HEK293 (cell line): ENCODE measurements around the gene CTAGE1.

Experiments
- CTCF ChIA-PET: fragments of 350-600 bp; formaldehyde crosslinking; extraction: SDS; loops from one replicate; lab custom pipeline; 2021; ENCODE audit warnings: antibody characterized with exemption; lab: Yijun Ruan, JAX
- POLR2A ChIA-PET: fragments of 300-600 bp; formaldehyde crosslinking; extraction: SDS; loops from one replicate; lab custom pipeline; 2020; ENCODE audit warnings: antibody characterized with exemption, inconsistent platforms; lab: Yijun Ruan, JAX
- H3K27ac ChIP-seq: fragments of 200-500 bp; sonication (Bioruptor generic); 2 replicates; pipeline ENCODE4 v1.5.1; 2014; ENCODE audit warnings: low read depth, low read length, control low read depth, inconsistent platforms; ENCODE audit errors: extremely low read depth
- H3K36me3 ChIP-seq, 2 experiments: fragments of 200-500 bp in 1 of 2; sonication (Bioruptor generic) in 1 of 2; 1 replicate in 1 of 2; 2 replicates in 1 of 2; pipeline ENCODE4 v1.5.1; 2014 to 2017; ENCODE audit warnings: inconsistent platforms in 2 of 2, low read length in 2 of 2; ENCODE audit not compliant: control insufficient read depth in 2 of 2, insufficient read depth in 1 of 2
- H3K4me1 ChIP-seq: fragments of 200-500 bp; sonication (Bioruptor generic); 2 replicates; pipeline ENCODE4 v1.5.1; 2014; ENCODE audit warnings: mild to moderate bottlenecking, low read length, inconsistent platforms; ENCODE audit not compliant: control insufficient read depth, insufficient read depth
- H3K4me3 ChIP-seq: 2 replicates; pipeline ENCODE4 v1.5.1; 2011; ENCODE audit warnings: low read depth, mild to moderate bottlenecking, control low read depth, low read length, moderate library complexity
- H3K9me3 ChIP-seq: fragments of 200-500 bp; sonication (Bioruptor generic); 2 replicates; pipeline ENCODE4 v1.5.1; 2014; ENCODE audit warnings: low read depth, low read length, inconsistent platforms; ENCODE audit not compliant: control insufficient read depth, insufficient read depth
- ELK4 ChIP-seq: IDR thresholded peaks from 2 replicates; pipeline ENCODE4 v1.6.1; 2011; ENCODE audit warnings: mild to moderate bottlenecking, low read depth, low read length, borderline replicate concordance
- GLIS2 ChIP-seq: fragments of 450-650 bp; formaldehyde crosslinking; IDR thresholded peaks from 2 replicates; pipeline ENCODE4 v1.5.1; 2016; ENCODE audit warnings: missing biosample characterization, missing genetic modification characterization
- KLF16 ChIP-seq: fragments of 450-650 bp; formaldehyde crosslinking; IDR thresholded peaks from 2 replicates; pipeline ENCODE4 v1.5.1; 2017; ENCODE audit warnings: missing biosample characterization, missing genetic modification characterization
- REPIN1 ChIP-seq: fragments of 450-650 bp; formaldehyde crosslinking; IDR thresholded peaks from 2 replicates; pipeline ENCODE4 v1.5.1; 2017; ENCODE audit warnings: missing biosample characterization, missing genetic modification characterization, low read depth
- SP2 ChIP-seq: fragments of 450-650 bp; formaldehyde crosslinking; IDR thresholded peaks from 2 replicates; pipeline ENCODE4 v1.5.1; 2016; ENCODE audit warnings: missing biosample characterization, missing genetic modification characterization
- TCF7L2 ChIP-seq: IDR thresholded peaks from 2 replicates; pipeline ENCODE4 v1.6.1; 2011; ENCODE audit warnings: low read depth, mild to moderate bottlenecking, inconsistent platforms, low read length, moderate library complexity, borderline replicate concordance
- TRIM28 ChIP-seq: IDR thresholded peaks from 2 replicates; pipeline ENCODE4 v1.6.1; 2011; ENCODE audit warnings: low read length, control low read depth, borderline replicate concordance
- YY2 ChIP-seq: fragments of 450-650 bp; formaldehyde crosslinking; IDR thresholded peaks from 2 replicates; pipeline ENCODE4 v1.5.1; 2016; ENCODE audit warnings: missing biosample characterization, missing genetic modification characterization
- ZBTB7A ChIP-seq: fragments of 450-650 bp; formaldehyde crosslinking; IDR thresholded peaks from 2 replicates; pipeline ENCODE4 v1.5.1; 2016; ENCODE audit warnings: low read depth, missing biosample characterization, missing genetic modification characterization
- ZFP37 ChIP-seq: fragments of 450-650 bp; formaldehyde crosslinking; IDR thresholded peaks from 2 replicates; pipeline ENCODE4 v1.5.1; 2016; ENCODE audit warnings: missing biosample characterization, missing genetic modification characterization
- ZNF148 ChIP-seq: fragments of 450-650 bp; formaldehyde crosslinking; IDR thresholded peaks from 2 replicates; pipeline ENCODE4 v1.5.0; 2017; ENCODE audit warnings: missing biosample characterization, missing genetic modification characterization, borderline replicate concordance
- ZNF214 ChIP-seq: fragments of 450-650 bp; formaldehyde crosslinking; IDR thresholded peaks from 2 replicates; pipeline ENCODE4 v1.5.1; 2017; ENCODE audit warnings: missing biosample characterization, mild to moderate bottlenecking, missing genetic modification characterization, borderline replicate concordance
- ZNF223 ChIP-seq: fragments of 450-650 bp; formaldehyde crosslinking; IDR thresholded peaks from 2 replicates; pipeline ENCODE4 v1.5.1; 2016; ENCODE audit warnings: missing biosample characterization, missing genetic modification characterization
- ZNF280D ChIP-seq: fragments of 450-650 bp; formaldehyde crosslinking; IDR thresholded peaks from 2 replicates; pipeline ENCODE4 v1.5.1; 2016; ENCODE audit warnings: missing biosample characterization, missing genetic modification characterization
- ZNF302 ChIP-seq: fragments of 450-650 bp; formaldehyde crosslinking; IDR thresholded peaks from 2 replicates; pipeline ENCODE4 v1.5.1; 2016; ENCODE audit warnings: missing biosample characterization, missing genetic modification characterization, low read depth
- ZNF416 ChIP-seq: fragments of 450-650 bp; formaldehyde crosslinking; IDR thresholded peaks from 2 replicates; pipeline ENCODE4 v1.5.1; 2016; ENCODE audit warnings: missing biosample characterization, missing genetic modification characterization
- ZNF423 ChIP-seq: fragments of 450-650 bp; formaldehyde crosslinking; IDR thresholded peaks from 2 replicates; pipeline ENCODE4 v1.5.1; 2016; ENCODE audit warnings: missing biosample characterization, missing genetic modification characterization
- ZNF513 ChIP-seq: fragments of 450-650 bp; IDR thresholded peaks from 2 replicates; pipeline ENCODE4 v1.5.1; 2018; ENCODE audit warnings: missing biosample characterization, missing genetic modification characterization
- ZNF530 ChIP-seq: fragments of 450-650 bp; formaldehyde crosslinking; IDR thresholded peaks from 2 replicates; pipeline ENCODE4 v1.5.1; 2016; ENCODE audit warnings: low read depth, missing biosample characterization, missing genetic modification characterization
- ZNF624 ChIP-seq: fragments of 450-650 bp; formaldehyde crosslinking; IDR thresholded peaks from 2 replicates; pipeline ENCODE4 v1.5.1; 2017; ENCODE audit warnings: missing biosample characterization, missing genetic modification characterization
- ZNF660 ChIP-seq: fragments of 450-650 bp; IDR thresholded peaks from 2 replicates; pipeline ENCODE4 v1.5.1; 2018; ENCODE audit warnings: missing biosample characterization, mild to moderate bottlenecking, missing genetic modification characterization
- ZSCAN16 ChIP-seq: fragments of 450-650 bp; formaldehyde crosslinking; IDR thresholded peaks from 2 replicates; pipeline ENCODE4 v1.5.1; 2016; ENCODE audit warnings: missing biosample characterization, missing genetic modification characterization
- ZSCAN23 ChIP-seq: fragments of 450-650 bp; formaldehyde crosslinking; IDR thresholded peaks from 2 replicates; pipeline ENCODE4 v1.5.1; 2016; ENCODE audit warnings: missing biosample characterization, missing genetic modification characterization
- TF ChIP-seq, protein P1 (sequence below): fragments of 450-650 bp; formaldehyde crosslinking; IDR thresholded peaks from 2 replicates; pipeline ENCODE4 v1.5.1; 2016; ENCODE audit warnings: missing biosample characterization, missing genetic modification characterization

CTAGE1 gene

GRCh38 chr18:22432657-22433137 lies 15.0 kb upstream of the CTAGE1 start (continued):
- no peak for TF ChIP-seq ZNF148 (tag by site-specific recombination)
- peak; percentile 46; the same call in 1 of the 2 replicates for TF ChIP-seq TCF7L2
- no peak for TF ChIP-seq ZNF513 (tag by site-specific recombination)
- TF ChIP-seq ZSCAN23 (tag by site-specific recombination) = no peak
- no peak for TF ChIP-seq ZNF416
- TF ChIP-seq ZBTB7A (tag by site-specific recombination) = no peak
- TF ChIP-seq ELK4 = no peak
- peak; percentile 81; the same call in 1 of the 2 replicates for TF ChIP-seq TRIM28

DNA sequence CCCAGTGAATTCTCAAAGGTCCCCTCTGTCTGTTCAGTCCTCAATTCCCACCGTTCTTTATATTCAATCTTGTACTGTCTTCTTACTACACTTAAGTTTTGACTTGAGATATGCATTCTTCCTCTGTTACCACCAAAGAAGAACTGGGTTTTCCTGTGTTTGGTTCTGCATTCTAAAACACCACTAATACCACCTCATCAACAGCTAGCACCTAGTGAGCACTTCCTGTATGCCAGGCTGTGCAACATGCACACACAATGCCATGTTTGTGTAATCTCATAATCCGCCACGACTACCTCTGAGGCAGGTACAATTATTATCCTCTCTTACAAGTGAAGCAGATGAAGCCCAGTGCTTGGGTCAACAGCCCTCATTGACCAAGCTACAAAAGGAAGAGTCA lies 11.8 kb upstream of the CTAGE1 start:
- TF ChIP-seq ZFP37 (tag by site-specific recombination) = no peak
- no peak for TF ChIP-seq ZNF624
- TF ChIP-seq REPIN1 = no peak
- TF ChIP-seq ZNF530 (tag by site-specific recombination) = no peak
- no peak for TF ChIP-seq ZNF280D
- TF ChIP-seq ZNF302 (tag by site-specific recombination) = no peak
- no peak for TF ChIP-seq SP2 (tag by site-specific recombination)
- no peak for TF ChIP-seq KLF16 (tag by site-specific recombination)
- no peak for TF ChIP-seq ZNF660 (tag by site-specific recombination)
- TF ChIP-seq ZNF223 = no peak
- no peak for TF ChIP-seq ZNF423 (tag by site-specific recombination)
- TF ChIP-seq ZNF214 = no peak
- no peak for TF ChIP-seq ZSCAN16
- TF ChIP-seq YY2 (tag by site-specific recombination) = no peak
- TF ChIP-seq GLIS2 (tag by site-specific recombination) = no peak
- TF ChIP-seq, protein P1, sequence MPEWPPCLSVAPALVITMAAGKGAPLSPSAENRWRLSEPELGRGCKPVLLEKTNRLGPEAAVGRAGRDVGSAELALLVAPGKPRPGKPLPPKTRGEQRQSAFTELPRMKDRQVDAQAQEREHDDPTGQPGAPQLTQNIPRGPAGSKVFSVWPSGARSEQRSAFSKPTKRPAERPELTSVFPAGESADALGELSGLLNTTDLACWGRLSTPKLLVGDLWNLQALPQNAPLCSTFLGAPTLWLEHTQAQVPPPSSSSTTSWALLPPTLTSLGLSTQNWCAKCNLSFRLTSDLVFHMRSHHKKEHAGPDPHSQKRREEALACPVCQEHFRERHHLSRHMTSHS = no peak
- TF ChIP-seq, all 188 proteins: peak for 0
- Histone ChIP-seq H3K4me3 (no peak overlapping the region), H3K36me3 (no peaks in the 10 kb centered on the region), H3K4me1 (no peaks in the 10 kb centered on the region), H3K9me3 (no peaks in the 10 kb centered on the region), H3K27ac (no peak overlapping the region)
- ChIA-PET POLR2A (no interaction called here), CTCF (no interaction called here)
